Measurements from ENCODE around the gene DGKG.

The DGKG gene

DNA sequence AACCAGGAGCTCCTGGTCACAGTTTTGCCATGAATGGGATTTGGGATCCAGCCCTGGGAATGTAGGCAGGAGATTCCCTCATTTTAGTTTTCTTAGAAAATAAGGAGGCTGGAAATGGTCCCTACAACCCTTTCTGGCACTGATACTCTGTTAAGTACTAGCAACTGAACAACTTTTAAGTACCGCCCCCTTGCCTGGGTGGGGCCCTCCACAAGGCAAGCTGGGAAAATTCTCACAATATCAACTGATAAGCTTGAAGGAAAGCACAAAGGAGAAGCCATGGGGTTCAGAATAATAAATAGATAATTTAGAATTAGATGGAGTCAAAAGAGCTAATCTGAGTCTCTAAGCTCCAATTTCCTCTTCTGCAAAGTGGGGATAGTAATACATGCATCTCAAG lies 4.2 kb upstream of the DGKG start:
- no peak for DNase-seq

DNA sequence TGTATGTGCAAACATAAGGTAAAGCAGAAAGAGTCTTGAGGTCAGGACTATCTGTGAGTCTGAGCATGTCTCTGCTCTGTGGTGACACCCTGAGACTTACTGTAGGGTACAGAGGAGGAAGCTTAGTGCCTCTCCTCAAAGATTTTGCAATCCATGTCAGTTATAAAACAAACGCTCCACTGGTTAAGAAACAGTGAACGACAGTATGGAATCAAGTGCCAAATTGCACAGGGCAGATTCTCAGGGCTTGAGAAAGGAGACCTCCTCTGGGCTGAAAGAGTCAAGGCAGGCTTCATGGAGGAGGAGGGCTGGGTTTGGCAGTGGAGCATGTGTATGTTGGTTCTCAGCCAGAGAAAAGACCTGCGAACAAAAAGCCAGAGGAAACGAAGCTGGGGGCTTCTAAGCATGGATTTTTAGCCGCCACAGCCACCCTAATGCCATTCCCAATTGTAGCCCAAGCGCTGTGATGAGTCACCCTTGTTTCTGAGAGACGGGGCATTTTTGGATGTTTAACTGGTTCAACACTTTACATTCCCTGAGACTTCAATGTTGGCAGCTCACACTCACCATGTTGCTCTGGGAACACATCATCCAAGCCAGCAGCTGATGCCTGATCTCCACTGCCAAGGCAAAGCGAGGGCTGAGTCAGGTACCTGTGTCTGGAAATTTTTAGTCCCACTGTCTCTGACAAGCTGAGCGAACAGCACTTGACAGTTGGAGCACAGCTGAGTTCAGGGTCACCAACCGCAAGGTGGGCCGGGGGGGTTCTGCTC lies 3.4 kb upstream of the DGKG start:
- no peak for DNase-seq

DNA sequence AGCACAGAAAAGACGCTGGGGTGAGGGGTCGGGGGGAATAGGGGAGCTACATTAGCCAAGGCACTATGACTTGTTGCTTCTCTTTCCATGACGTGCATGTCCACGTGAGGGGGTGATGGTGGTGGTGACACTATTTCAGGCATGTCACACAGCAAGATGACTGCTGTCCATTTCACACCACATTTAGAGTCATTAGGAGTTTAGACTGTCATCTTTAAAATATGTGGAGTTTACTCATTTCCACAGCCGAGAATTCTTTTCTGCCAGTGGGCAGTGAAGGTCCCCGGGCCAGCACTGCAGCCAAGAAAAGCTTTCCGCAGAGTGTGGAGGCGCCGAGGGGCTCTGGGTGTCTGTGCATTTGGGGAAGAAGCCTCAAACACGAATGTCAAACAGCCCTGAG lies 954 bp upstream of the DGKG start:
- no peak for DNase-seq

DNA sequence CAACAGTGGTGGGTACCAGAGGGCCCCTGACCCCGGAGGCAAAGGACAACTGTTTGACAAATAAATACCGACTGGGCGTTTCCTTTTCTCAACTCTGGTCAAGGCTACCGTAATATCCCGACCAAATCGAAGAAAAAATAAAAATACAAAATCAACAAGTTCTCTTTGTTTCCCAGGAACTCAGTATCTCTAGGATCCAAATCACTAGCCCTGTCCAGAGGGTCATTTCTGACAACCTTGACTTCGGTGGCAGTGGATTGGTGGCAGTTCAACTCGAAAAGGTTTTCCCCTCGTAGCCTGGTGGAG lies 456 bp upstream of the DGKG start:
- DNase-seq: no peak

DNA sequence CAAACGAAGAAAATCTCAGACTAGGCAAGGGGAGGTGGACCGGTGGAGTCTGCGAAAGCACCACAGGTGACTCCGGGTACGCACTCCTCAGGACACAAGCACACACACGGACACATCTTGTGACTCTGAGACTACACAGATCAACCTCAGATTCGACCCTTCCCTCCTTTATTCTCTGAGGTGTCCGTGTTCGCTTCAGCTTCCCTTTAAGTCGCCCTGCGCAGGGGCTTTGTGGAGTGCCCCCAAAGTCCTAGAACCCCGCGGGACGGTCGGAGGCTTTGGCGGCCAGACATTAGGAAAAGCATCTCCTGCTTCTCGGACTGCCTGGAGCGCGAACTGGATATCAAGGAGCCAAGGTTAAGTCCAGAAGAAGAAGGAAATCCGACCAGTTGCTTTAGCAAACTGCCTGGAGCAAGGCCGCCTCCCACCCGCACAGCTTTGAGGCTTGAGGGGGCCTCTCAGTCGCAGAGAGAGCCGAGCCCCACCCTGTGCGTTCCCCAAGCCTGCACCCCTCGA lies 730 bp downstream of the DGKG start:
- DNase-seq: no peak

DNA sequence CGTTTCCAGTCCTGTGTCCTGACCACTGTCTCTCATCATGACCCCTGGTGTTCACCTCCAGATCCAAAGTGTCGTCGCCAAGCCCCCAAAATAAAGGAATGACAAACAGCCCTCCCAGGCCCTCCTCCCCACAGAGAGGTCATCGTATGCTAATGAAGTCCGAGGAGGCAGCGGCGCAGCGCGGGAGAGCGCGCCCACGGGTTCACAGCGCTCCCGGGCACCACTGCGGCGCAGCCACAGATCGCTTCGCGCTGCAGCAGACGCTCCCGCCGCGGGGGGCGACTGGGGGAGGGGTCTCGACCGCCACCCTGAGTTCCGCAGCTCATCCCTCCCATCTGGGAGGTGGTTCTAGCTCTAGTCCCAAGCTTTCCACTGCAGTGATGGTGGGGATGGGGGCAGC lies 1.3 kb downstream of the DGKG start:
- DNase-seq: no peak

DNA sequence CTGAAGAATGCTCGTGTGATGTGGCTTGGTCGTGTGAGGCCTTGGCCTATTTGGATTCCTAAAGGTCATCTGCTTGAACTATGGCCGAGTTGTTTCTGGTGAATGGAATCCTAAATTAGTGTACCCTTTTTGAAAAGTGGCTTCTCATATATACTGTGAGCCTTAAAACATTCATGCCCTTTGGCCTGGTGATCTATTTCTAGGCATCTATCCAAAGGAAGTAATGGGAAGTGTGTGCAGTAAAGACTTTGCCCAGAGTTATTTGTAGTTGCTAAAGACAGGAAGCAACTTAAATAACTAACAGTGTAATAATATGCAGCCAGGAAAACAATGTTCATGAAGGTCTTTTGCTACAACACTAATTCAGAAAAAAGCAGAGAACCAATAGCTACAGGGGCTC lies 3.0 kb downstream of the DGKG start:
- DNase-seq: no peak

DNA sequence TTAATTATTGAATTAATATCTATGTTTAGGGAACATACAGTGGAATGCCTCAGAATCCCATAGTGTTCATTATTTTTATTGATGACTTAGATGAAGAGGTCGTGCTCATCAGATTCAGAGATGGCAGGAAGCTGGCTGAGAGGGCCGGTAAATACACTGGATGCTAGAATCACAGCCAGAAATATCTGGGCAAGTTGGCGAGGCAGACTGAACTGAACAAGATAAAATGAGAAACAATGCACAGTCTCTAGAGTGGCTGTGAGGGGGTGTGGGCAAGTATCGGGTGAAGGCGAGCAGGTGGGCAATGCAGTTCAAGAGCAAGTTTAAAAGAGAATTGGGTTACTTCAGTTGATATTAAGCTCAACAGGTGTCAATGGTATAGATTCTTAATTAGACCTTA lies 5.9 kb downstream of the DGKG start:
- no peak for DNase-seq

DNA sequence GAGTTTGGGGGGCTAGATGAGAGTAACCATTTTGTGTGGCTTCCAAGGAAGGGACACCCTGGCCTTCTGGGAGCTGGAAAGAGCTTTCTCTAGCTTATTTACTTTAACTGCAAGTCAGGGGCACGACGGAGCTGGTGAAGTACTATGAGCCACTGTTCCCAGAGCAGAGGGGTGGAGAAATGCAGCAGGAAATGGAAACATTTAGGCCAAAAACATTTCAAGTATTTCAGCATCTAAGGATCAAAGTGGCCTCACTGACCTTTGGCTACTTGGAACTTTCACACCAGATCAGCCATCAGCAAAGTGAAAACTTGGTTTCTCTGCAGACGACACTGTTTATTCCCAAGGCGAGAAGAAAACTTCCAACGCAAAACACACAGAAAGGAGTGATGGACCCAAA lies 7.9 kb downstream of the DGKG start:
- no peak for DNase-seq

DNA sequence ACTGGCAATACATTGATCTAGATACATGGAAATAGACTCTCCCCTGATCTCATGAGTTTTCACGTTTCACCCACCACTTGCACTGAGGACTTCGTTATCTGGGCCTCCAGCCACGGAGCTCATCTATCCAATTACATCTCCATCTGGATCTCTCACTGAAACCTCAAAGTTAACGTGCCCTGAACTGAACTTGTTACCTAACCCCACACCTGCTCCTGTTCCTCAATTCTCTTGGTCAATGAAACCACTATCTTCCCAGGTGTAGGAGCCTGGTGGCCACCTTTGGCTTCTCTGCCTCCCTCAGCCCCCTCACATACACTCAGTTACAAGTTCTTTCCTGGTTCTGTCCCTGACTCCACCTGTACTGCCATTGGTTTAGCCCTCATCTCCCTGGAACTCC lies 9.7 kb downstream of the DGKG start:
- no peak for DNase-seq

DNA sequence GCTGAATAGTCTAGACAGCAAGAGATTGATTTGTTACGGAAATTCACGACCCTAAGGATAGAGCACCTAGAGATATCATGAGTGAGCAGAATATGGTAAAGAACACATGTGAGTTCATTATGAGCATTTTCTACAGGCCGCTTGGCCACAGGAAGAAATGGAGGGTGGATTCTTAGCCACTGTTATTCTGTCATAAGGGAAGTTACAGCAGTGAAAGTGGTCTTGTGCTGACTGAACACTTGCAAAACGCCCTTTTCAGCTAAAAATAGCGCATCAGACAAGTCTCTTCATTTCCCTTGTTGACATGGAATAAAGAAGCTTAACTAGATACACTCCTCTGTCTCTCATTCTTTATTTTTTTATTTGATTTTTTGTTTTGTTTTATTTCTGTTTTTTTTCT lies 19.8 kb downstream of the DGKG start:
- DNase-seq: no peak

DNA sequence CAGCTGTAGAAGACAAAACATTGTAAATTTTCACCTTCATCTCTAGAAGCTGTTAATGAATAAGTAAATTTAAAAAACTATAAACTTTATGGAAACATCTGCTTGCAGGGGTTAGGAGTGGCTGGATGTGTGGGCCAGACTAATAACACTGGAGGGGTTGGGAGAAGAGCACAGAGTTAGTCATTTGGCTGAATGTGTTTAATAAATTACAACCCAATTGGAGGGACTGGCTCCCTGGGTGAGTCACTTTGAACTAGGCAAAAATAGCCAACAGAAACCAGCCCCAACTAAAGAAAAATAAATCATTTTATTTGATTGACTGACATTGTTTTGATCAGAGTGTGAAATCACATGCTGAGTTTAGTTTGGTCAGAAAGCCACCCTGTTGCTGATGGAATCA lies 21.8 kb downstream of the DGKG start:
- DNase-seq: no peak

DNA sequence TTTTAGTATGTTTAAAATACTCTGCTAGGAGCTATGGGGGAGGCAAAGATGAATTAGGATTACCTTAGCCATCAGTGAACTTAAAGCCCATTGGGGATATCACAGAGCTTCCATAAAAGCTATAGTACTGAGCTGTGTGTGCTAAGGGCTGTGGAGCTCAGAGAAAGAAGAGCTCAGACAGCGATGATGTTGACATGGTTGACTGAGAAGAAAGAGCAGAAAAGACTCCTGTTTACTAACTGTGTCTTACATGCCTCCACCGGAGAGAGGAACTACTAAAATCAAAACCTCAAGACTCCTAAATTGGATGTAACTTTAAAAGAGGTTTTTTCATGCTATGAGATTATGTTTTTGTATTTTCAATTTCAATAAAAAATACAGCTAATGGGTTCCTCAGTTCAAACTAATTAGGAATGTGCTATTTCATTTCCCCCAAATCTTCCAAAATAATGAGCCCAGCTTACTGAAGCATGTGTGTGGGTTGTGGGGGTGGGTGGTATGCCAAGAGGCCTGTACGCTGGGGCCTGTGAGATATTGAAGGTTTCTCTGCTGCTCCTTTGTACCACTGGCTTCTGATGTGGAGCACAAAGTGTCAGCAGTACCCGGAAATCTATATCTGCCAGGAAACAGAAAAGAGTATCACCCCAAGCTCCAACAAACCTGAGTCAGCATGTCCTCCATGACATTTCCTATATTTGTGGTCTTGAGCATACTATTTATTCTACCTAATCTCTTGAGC lies 22.7 kb downstream of the DGKG start:
- DNase-seq: no peak

DNA sequence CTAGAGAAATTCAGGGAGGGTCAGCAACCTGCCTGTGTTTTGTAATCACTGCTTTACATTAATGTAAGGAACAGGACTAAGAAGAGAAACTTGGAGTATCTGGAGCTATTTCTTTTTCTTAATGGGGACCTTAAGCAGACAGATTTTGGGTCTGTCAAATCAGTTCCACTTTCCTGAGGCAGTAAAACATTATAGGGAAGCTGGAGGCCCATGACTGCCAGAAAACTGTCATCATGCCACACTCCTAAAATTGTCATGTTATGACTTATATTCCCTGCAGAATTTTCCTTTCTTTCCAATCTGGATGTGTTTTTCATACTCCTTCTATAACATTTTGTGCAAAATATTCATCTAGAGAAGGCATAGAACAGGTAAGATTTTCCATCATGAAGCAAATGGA lies 28.8 kb downstream of the DGKG start:
- DNase-seq: no peak

DNA sequence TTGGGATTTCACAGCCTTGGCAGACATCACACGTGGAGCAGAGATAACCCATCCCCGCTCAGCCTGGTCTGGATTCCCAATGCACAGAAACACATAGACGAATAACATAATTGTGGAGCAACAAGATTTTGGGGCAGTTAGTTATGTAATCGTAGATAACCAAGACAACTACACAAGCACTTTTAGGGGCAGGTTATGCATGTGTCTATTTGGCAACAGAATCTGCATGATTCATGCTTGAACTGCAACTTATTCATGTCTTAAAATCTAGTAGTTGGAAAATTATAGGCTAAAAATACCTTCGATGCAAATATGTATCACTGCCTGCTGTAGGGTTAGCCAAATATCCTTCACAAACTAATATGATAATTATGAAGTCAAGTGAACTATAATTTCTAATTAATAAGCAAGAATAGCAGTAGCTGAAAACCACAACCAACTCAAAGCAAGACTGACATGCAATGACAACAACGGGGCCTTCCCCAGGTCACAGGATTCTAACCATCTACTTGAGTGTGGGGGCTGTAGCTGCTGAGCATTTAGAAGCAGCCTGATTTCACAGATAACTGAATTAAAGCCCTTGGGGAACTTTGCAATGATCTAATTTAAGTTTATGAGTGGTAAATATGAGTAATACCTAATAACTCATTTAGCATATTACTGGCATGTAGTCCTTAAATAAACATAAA lies 31.1 kb downstream of the DGKG start:
- no peak for DNase-seq

DNA sequence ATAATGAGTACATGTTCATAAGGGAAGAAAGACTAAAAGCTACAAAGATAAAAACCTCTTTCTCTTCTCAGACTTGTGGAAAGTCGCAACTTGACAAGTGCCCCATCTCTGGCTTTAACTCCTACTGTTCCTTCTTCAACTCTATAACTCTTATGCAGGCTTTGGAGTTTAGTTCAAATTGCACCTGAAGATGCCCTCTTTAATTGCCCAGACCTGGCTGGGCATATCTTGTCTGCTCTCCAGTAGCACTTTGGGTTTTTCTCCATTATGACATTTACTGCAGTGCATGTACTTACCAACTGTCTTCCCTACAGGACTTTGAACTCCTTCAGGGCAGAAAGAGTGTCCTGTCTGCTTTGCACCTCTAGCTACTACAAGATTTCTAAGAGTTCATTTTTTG lies 32.4 kb downstream of the DGKG start:
- no peak for DNase-seq

DNA sequence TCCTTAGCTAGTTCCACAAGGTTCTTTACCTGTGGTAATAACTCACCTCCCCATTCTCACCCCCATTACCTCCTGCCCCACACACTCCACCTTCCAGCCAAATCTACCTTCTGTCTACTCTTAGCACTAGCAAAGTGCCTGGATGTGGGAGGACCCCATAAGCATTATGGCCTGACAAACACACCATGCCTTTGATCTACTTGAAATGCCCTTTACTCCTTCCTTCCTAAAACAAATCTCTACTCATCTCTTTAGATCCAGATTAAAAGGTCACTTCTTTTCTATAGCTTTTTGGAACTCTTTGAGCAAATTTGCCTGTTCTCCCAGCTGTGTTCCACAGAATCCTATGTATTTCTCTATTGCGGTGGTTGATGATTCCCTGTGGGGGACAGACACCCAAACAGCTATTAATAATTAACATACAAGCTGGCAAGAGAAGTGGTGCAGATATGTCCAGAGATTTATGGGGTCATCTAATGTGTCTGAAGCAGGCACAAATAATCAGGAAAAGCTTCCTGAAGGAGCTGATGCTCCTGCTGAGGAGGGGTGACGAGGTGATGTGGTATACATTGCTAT lies 34.0 kb downstream of the DGKG start:
- DNase-seq: no peak

DNA sequence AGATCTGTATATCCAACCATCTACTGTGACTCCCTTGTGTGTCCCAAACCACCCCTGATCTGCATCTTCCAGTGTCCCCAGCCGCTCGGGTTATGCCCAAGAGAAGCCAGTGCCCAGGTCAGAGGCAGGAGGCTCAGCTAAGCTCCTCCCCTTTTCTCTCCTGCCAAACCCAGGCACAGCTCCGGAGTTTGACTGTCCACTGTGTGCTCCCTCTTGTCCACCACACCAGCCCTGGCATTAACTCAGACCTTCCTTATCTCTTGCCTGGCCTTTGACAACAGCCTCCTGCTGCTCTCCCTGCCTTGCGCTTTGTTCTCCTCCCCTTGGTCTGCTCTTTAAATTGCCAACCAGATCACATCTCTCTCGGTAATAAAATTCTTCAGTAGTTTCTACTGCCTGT lies 39.3 kb downstream of the DGKG start:
- DNase-seq: no peak

DNA sequence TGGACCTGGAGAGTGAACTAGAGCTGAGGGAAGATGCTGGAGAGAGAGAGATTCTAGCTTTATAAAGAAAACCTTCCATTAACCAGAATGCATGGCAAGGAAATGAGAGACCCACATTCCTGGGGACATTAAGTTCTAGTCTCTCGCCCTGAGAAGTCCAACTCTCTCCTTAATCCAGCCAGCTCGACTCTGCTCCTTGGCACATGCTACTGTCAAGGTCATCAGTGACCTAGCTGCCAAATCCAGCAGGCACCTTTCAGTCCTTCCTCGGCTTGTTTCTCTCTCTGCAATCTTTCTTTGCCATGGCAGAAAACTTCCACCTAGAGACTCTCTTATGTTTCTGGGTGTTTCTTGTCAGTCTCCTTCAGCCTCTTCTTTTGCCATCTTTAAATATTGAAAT lies 40.3 kb downstream of the DGKG start:
- no peak for DNase-seq

DNA sequence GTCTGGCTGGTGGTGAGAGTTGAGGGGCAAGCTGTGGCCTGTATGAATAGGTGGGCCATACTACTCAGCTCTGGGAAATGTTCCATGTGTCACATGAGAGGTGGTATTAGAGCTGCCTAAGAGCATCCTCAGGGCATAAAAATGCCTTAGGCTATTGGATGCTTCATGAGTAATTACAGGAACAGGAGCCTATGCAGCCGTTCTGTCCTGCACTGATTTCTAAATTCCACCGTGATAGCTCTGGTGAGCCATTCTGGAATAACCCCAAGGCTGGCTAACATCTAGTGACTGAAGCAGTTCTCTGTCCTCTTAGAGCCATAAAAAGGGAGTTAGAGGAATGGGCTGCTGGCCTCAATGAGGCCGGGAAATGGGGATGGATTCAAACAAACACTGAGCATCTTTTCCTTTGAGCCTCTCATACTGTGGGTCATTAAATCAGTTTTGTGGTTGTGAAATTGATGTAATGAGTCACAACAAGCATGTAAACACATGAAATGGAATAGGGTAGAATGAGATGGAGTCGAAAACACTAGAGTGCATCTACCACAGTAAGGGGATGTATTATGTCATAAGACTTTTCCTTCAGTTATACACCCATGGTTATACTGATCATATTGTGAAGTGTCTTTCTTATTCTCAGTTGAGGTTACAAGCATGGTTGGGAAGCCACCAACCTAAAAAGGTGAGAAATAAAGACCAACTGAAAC lies 41.0 kb downstream of the DGKG start:
- no peak for DNase-seq

DNA sequence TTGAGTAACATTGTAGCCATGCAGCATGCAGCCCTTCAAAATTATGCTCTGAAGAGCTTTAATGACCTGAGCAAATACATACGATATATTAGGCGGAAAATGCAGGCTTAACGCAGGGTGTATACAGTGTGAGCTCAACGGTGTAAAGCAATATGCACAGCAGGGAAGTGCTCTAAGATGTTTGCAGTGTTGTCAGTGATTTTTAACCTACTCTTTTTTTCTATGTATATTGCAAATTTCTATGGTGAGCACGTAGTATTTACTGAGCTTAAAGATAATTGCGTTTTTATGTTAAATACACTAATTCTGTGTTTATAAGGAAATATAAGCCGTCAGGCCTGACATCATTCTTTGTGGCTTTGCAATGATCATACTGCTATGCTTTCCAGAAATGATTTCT lies 42.1 kb downstream of the DGKG start:
- DNase-seq: peak; percentile 0

DNA sequence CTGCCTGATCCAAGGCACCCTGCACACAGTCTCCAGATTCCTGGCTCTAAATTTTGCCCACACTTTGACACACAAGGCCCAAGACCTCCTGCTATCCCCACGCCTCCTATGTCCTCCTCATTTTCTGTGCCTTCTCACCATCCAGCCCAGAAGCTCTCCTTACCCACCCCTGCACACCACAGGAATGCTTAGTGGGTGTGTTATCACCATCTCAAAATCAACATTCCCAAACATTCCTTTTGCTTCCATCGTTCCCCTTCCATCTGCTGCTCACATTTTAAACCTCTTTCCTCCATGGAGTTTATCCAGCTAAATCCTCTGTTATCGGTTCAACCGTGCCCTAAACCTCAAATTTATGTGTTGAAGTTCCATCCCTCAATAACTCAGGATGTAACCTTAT lies 43.9 kb downstream of the DGKG start:
- DNase-seq: no peak

DNA sequence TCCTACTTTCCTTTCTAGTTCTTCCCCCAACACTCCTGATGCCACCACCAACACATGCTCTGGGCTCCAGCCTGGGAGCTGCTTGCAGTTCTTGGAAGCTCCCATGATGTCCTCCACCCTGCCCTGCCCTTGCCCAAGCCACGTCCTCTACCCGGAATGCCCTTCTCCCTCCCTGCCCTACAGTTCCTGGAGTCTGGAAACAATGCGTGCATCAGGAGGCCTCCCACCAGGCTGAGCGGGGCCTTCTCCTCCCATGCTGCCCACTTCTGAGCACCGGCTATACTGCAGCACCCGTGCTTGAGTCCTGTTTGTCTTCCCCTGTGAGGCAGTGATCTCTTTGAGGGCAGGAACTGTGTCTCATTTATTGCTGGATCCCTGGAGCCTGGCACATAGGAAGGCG lies 44.6 kb downstream of the DGKG start:
- DNase-seq: no peak

Data from NCI-H510A treated with DMSO at 0.1 percent for 48 hours (cell line).